Upper lobe of left lung (tissue), 4 donors: Measurements from ENCODE around the gene MOCS2.

ENCODE experiments used
- CTCF ChIP-seq, 6 experiments: fragments of 450-650 bp in 4 of 6; fragments of 200-600 bp in 2 of 6; sonication (generic) in 2 of 6; IDR thresholded peaks; one replicate each; pipeline ENCODE4 v1.5.1; 2016 to 2019; ENCODE audit warnings: antibody characterized with exemption in 6 of 6
- POLR2A ChIP-seq, 4 donors: fragments of 450-650 bp; IDR thresholded peaks; one replicate each; pipeline ENCODE4 v1.5.1; 2016 to 2017; ENCODE audit warnings: antibody characterized with exemption in 4 of 4, mild to moderate bottlenecking in 2 of 4
- POLR2AphosphoS5 ChIP-seq, 2 donors: sonication (generic); formaldehyde crosslinking; IDR thresholded peaks; one replicate each; pipeline ENCODE4 v1.5.1; 2017; ENCODE audit warnings: antibody characterized with exemption in 2 of 2

GRCh38 chr5:53069626-53070025, 39.9 kb downstream of the MOCS2 start:
- TF ChIP-seq CTCF (IDR thresholded peaks at IDR 0.05) (no peak), POLR2A (IDR thresholded peaks at IDR 0.05) (no peak), POLR2AphosphoS5 (IDR thresholded peaks at IDR 0.05) (no peak)
